GM10266 (cell line): Measurements from ENCODE around the gene GRAMD4.

Experiments used
- DNase-seq: peaks from one replicate; pipeline ENCODE4 v3.0.0; 2012; ENCODE audit errors: extremely low spot score
- TF ChIP-seq, protein P1 (sequence below): IDR thresholded peaks from 2 replicates; pipeline ENCODE4 v1.5.1; 2012; ENCODE audit warnings: mild to moderate bottlenecking, low read depth; ENCODE audit not compliant: control insufficient read depth, insufficient read depth; ENCODE audit errors: missing control alignments

The GRAMD4 gene

DNA sequence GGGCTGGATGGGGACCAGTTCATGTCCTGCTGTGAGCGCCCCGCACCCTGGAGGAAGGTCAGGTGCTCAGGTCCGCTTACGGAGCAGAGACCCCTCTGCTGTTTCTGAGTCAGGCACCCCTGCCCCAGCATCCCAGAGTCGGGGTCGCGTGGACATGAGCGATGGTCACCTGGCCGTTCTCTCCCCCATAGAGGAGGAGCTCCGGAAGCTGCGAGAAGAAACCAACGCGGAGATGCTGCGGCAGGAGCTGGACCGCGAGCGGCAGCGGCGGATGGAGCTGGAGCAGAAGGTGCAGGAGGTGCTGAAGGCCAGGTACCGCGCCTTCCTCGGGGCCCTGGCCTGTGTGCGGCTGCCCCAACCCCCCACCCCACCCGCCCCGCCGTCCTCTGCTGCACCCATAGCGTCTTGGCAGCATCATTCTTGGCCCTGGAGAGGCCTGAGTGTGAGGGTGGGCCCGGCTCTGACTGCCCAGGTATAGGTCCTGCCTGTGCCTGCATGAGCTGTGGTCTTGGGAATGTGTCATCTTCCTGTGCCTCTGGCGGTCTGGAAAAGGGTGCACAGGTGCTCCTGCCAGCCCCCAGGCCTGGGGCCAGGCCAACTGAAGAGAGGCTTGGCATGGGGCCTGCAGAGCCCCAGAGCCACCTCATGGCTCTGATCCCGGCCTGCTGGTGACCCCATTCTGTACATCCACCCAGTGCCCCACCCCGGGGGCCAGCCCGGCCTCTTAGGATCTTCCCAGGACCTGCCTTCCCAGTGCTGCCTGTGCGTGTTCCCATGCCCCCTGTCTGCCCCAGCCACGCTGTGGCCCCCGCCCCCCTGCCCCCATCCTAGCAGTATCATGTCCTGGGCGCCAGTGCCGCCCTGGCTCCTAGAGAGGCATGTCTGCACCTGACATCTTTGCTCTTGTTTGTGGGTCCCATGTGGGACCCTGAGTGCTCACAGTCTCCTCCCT lies 38.1 kb downstream of the GRAMD4 start:
- TF ChIP-seq, protein P1, sequence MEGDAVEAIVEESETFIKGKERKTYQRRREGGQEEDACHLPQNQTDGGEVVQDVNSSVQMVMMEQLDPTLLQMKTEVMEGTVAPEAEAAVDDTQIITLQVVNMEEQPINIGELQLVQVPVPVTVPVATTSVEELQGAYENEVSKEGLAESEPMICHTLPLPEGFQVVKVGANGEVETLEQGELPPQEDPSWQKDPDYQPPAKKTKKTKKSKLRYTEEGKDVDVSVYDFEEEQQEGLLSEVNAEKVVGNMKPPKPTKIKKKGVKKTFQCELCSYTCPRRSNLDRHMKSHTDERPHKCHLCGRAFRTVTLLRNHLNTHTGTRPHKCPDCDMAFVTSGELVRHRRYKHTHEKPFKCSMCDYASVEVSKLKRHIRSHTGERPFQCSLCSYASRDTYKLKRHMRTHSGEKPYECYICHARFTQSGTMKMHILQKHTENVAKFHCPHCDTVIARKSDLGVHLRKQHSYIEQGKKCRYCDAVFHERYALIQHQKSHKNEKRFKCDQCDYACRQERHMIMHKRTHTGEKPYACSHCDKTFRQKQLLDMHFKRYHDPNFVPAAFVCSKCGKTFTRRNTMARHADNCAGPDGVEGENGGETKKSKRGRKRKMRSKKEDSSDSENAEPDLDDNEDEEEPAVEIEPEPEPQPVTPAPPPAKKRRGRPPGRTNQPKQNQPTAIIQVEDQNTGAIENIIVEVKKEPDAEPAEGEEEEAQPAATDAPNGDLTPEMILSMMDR, result no peak
- no peak for DNase-seq

DNA sequence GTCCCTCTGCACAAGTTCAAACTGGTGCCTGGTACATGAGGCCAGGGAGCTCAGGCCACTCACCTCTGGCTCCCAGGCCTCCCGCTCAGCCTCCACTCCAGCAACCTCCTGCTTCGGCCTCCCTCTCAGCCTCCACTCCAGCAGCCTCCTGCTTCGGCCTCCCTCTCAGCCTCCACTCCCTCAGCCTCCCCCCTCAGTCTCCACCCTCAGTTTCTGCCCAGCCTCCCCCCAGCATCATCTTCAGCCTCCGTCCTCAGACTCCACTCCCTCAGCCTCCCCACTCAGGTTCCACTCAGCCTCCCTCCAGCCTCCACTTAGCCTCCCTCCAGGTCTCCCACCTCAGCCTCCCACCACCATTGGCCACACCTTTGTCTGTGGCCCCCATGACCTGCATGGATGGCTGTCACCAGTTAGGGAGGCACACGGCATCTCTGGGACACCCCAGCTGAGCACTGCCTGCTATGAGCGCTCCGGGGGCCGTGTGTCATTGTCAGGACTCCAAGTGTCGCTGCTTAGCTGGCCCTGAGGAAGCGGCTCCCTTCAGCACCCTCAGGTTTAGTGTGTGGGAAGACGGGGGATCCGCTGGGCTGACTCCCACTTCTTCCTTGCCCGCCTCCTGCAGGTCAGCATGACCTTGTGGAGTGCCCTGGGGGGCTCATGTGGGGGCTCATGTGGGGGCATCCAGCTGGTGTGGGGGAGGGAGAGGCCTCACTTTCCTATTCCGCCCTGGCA lies 39.0 kb downstream of the GRAMD4 start:
- no peak for DNase-seq
- TF ChIP-seq, protein P1, result no peak

DNA sequence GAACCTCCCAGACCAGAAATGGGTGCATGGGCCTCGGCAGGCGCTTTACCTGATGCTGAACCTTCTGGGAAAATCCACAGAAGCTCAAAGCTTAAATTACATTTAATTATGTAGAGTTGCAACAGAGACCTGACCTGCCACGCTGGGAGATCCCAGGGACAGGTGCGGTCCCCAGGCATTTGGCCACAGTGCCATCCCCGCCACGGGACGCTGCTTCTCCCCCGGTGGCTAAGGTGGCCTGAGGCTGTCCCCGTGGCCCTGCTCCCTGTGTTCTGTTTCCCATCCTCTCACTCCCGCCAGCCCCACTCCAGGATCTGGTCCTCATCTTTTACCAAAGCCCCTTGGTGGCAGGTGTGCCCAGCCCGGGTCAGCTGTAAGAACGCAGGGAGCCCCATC lies 39.6 kb downstream of the GRAMD4 start:
- no peak for DNase-seq
- TF ChIP-seq, protein P1, result no peak

DNA sequence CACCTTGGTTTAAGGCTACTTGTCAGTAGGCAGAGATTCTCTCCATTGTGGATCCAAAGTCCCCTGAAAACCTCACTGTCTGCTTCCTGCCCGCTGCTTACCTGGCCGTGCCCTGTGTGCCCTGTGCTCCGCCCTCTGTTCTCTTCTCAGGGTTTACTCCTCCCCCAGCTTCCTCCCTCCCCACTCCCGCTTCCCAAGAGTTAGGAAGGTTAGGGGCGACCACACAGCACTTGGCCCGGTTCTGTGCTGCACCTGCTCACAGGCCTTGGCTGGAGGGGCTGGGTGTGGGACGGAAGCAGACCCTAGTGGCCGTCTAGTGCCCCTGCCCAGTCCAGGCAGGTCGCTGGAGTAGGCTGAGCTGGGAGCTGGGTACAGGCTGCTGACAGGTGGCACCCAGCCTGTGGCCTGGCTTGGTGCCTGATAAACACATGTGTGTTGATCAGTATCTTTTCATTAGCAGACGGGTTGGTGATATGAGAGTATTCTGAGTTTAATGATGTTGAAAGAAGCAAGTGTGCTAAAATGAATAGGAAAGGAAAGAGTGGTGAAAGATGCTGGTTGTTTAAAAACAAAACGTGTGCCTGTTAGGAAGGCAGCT lies 40.5 kb downstream of the GRAMD4 start:
- no peak for DNase-seq
- TF ChIP-seq, protein P1, result no peak

DNA sequence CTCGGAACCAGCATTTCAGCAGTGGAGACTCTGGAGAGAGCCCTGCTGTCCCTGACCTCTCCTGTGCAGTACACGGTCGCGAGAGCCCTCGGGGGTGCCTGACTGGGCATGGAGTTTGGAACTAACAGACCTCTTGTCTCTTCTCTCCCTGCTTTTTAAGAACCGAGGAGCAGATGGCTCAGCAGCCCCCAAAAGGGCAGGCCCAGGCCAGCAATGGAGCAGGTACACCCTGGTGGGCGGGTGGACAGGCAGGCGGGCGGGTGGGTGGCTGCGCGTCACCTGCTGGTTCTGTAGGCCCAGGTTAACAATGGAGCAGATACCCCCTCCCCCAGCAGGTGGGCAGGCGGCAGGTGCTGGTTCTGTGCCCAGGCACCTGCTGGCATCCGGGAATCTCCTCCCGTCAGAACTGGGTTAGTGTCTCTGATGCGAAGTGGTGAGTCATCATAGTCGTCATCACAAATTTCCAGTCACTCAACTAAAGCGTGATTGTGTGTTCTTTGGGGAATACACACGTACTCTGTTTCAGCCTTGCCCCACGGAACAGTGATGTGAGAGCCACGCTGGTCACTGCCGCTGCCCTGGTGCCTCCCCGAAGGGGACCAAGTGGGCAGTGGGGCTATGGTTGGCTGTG lies 41.1 kb downstream of the GRAMD4 start:
- DNase-seq, result no peak
- TF ChIP-seq, protein P1, result no peak

DNA sequence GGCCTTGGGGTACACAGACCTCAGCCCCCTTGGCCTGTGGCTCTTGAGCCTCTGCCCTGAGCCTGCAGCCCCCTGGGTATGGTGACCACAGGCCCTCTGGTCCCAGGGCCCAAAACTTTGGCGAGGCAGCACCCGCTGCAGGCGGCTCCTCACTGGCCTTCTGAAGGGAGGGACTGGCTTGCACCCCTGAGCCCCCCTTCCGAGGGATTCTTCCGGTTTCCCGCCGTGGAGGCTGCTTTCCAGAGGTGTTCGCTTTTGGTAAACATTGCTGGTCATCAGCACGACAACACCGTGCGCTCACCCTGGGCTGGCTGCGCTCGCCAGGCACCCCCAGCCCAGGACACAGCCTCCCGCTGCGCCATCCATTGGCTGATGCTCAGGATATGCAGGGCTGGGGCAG lies 42.0 kb downstream of the GRAMD4 start:
- DNase-seq, result no peak
- TF ChIP-seq, protein P1, result no peak

DNA sequence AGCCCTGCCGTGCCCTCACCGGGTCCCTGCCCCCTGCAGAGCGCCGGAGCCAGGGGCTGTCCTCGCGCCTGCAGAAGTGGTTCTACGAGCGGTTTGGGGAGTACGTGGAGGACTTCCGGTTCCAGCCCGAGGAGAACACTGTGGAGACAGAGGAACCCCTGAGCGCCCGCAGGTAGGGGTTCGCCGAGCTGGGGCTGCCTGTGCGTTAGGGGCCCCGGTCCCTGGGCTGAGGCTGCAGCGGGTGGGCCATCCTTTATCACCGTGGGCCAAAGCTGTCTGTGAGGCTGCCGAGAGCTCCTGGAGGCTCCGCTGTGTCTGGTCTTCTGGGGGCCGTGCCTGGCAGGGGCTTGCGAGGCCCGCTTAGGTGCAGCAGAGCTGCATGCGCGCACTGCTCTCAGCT lies 42.8 kb downstream of the GRAMD4 start:
- TF ChIP-seq, protein P1, result no peak
- DNase-seq, result no peak
